ENCODE data around the gene UGCG. TPM values are rescaled to one million over a fixed set of nuclear protein-coding genes. Genes with fewer than 3 reads are reported as not detected.
"Not testable (repeated sequence)": the region's sequence is repeated elsewhere in the genome, so short reads cannot be mapped to it uniquely, and the experiment has no call there.

The UGCG gene
- total RNA-seq, 1 donor from 2014 or later, result 48.1 TPM

DNA sequence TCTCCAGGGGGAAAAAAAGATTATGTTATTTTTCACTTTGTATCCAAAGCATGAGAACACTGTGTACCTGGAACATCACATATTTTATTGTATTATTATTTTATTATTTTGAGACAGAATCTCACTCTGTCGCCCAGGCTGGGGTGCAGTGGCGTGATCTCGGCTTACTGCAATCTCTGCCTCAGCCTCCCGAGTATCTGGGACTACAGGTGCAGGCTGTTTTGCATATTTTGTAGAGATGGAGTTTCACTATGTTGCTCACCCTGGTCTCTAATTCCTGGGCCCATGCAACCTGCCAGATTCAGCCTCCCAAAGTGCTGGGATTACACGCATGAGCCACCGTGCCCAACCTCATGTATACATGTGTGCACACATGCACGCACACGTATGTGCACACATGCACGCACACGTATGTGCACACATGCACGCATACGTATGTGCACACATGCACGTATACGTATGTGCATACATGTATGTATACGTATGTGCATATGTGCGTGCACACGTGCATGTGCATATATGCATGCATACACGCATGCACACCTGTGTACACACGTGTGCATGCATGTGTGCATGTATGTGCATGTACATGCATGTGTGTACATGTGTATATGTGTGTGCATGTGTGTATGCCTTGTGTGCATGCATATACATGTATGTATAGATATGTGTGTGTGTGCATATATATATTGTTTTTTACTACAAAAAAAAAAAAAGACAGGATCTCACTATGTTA is 9.5 kb upstream of the UGCG start:
- H3K9me3 Mint-ChIP-seq, result no peaks in the 10 kb centered on the region

DNA sequence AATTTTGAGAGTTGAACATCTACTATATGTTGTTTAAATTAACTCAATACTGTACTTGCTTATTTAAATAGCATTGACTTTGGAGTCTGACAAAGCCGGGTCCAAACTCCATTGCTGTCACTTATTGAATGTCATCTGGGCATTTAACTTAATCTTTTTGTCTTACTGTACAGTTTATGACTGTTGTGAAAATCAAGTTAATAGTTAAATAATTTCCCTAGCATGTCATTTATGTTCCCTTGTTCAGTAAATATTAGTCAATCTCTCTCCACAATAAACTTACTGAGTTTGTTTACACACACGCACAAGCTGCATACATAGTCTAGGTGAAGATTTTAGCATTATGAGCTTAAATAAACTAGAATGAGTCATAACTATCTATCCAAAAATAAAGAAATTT is 6.3 kb upstream of the UGCG start:
- H3K27me3 ChIP-seq, result no peaks in the 10 kb centered on the region
- H3K9me3 ChIP-seq (ENCODE audit: low read depth), result no peaks in the 10 kb centered on the region
- H3K79me2 ChIP-seq (ENCODE audit: low read depth), result no peaks in the 10 kb centered on the region
- no peaks in the 10 kb centered on the region for H3K36me3 ChIP-seq
- H3K27ac Mint-ChIP-seq, result no peak overlapping the region
- no peak overlapping the region for H2AFZ ChIP-seq (replicated peaks)
- no peak overlapping the region for H3K4me2 ChIP-seq
- H3K4me3 ChIP-seq, result no peak overlapping the region
- no peaks in the 10 kb centered on the region for H3K9me3 Mint-ChIP-seq
- no peak overlapping the region for H3K4me3 Mint-ChIP-seq
- no peaks in the 10 kb centered on the region for H3K36me3 Mint-ChIP-seq
- no peak overlapping the region for H3K9ac ChIP-seq
- no peaks in the 10 kb centered on the region for H3K27me3 Mint-ChIP-seq (ENCODE audit: insufficient read depth, low read depth)
- DNase-seq (ENCODE audit: low spot score), result no peak
- H3K27ac ChIP-seq, result no peak overlapping the region
- no peak for TF ChIP-seq EZH2 (IDR thresholded peaks at IDR 0.05)
- TF ChIP-seq, protein P1, sequence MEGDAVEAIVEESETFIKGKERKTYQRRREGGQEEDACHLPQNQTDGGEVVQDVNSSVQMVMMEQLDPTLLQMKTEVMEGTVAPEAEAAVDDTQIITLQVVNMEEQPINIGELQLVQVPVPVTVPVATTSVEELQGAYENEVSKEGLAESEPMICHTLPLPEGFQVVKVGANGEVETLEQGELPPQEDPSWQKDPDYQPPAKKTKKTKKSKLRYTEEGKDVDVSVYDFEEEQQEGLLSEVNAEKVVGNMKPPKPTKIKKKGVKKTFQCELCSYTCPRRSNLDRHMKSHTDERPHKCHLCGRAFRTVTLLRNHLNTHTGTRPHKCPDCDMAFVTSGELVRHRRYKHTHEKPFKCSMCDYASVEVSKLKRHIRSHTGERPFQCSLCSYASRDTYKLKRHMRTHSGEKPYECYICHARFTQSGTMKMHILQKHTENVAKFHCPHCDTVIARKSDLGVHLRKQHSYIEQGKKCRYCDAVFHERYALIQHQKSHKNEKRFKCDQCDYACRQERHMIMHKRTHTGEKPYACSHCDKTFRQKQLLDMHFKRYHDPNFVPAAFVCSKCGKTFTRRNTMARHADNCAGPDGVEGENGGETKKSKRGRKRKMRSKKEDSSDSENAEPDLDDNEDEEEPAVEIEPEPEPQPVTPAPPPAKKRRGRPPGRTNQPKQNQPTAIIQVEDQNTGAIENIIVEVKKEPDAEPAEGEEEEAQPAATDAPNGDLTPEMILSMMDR (IDR thresholded peaks at IDR 0.05), result no peak
- no peak for TF ChIP-seq EZH2phosphoT487 (IDR thresholded peaks at IDR 0.05)
- H3K4me1 ChIP-seq, result no peaks in the 10 kb centered on the region
- H3K4me1 Mint-ChIP-seq, result no peaks in the 10 kb centered on the region
- no peaks in the 10 kb centered on the region for H4K20me1 ChIP-seq (ENCODE audit: low read depth)
- peaks cover 11% of the 10 kb centered on the region for H3F3A ChIP-seq (ENCODE audit: low read depth)

More for the DNA sequence above, 9.5 kb upstream of the UGCG start:
- H3K27me3 ChIP-seq, result no peaks in the 10 kb centered on the region
- H2AFZ ChIP-seq (replicated peaks), result no peak overlapping the region
- H3K27ac Mint-ChIP-seq, result no peak overlapping the region
- H3K79me2 ChIP-seq (ENCODE audit: low read depth), result no peaks in the 10 kb centered on the region
- no peak overlapping the region for H3K4me3 ChIP-seq
- no peak overlapping the region for H3K27ac ChIP-seq
- no peaks in the 10 kb centered on the region for H3K36me3 ChIP-seq
- H3K9ac ChIP-seq, result no peak overlapping the region
- no peak overlapping the region for H3K4me2 ChIP-seq
- H3K9me3 ChIP-seq (ENCODE audit: low read depth), result no peaks in the 10 kb centered on the region
- H3K27me3 Mint-ChIP-seq (ENCODE audit: insufficient read depth, low read depth), result peaks cover 3% of the 10 kb centered on the region
- DNase-seq (ENCODE audit: low spot score), result no peak
- H3K4me1 Mint-ChIP-seq, result no peaks in the 10 kb centered on the region
- H4K20me1 ChIP-seq (ENCODE audit: low read depth), result no peaks in the 10 kb centered on the region
- peaks cover 9% of the 10 kb centered on the region for H3F3A ChIP-seq (ENCODE audit: low read depth)
- H3K4me3 Mint-ChIP-seq, result no peak overlapping the region
- TF ChIP-seq EZH2phosphoT487 (IDR thresholded peaks at IDR 0.05) (no peak), EZH2 (IDR thresholded peaks at IDR 0.05) (no peak)
- TF ChIP-seq, protein P1 (IDR thresholded peaks at IDR 0.05), result no peak
- no peaks in the 10 kb centered on the region for H3K4me1 ChIP-seq
- H3K36me3 Mint-ChIP-seq, result no peaks in the 10 kb centered on the region

DNA sequence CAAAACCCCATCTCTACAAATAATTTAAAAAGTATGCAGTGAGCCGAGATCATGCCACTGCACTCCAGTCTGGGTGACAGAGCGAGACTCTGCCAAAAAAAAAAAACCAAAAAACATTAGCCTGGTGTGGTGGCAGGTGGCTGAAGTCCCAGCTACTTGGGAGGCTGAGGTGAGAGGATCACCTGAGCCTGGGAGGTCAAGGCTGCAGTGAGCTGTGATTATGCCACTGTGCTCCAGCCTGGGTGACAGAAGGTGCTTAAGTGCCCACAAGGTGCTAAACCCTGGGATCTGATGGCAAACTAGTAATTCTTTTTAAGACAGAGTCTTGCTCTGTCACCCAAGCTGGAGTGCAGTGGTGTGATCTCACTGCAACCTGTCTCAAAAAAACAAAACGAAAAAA is 5.7 kb upstream of the UGCG start:
- not testable (repeated sequence) for H3K9me3 Mint-ChIP-seq; H3K4me2 ChIP-seq; H3K27me3 ChIP-seq; H3K79me2 ChIP-seq (ENCODE audit: low read depth); H2AFZ ChIP-seq (replicated peaks); H3K4me1 ChIP-seq; H3K27ac ChIP-seq; H4K20me1 ChIP-seq (ENCODE audit: low read depth); H3K4me1 Mint-ChIP-seq; H3K27ac Mint-ChIP-seq; H3K9me3 ChIP-seq (ENCODE audit: low read depth); H3K9ac ChIP-seq; H3K36me3 Mint-ChIP-seq; DNase-seq (ENCODE audit: low spot score); H3K27me3 Mint-ChIP-seq (ENCODE audit: insufficient read depth, low read depth); H3K4me3 Mint-ChIP-seq; H3K4me3 ChIP-seq; H3K36me3 ChIP-seq
- H3F3A ChIP-seq (ENCODE audit: low read depth), result peaks cover 16% of the 10 kb centered on the region

DNA sequence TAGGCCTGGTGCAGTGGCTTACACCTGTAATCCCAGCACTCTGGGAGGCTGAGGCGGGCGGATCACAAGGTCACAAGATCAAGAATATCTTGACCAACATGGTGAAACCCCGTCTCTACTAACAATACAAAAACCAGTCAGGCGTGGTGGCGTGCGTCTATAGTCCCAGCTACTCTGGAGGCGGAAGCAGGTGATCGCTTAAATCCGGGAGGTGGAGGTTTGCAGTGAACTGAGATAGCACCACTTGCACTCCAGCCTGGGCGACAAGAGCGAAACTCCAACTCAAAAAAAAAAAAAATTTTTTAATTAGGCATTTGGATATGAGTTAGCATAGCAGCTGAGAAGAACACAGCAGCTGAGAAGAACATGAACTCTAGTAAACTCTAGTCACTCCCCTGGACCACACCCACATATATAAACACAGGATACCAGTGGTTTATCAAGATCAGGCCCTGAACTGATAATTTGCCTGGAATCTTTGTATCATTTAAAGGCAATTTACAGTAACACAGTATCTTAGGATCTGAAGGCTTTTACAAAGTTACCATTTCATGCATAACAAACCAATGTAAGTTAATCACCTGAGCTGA is 4.6 kb upstream of the UGCG start:
- Mint-ChIP-seq H3K9me3 (no peaks in the 10 kb centered on the region), H3K4me1 (peaks cover 3% of the 10 kb centered on the region), H3K36me3 (no peaks in the 10 kb centered on the region), H3K27me3 (ENCODE audit: insufficient read depth, low read depth) (no peaks in the 10 kb centered on the region), H3K27ac (no peak overlapping the region), H3K4me3 (no peak overlapping the region)
- TF ChIP-seq EZH2phosphoT487 (IDR thresholded peaks at IDR 0.05) (no peak), EZH2 (IDR thresholded peaks at IDR 0.05) (no peak)
- TF ChIP-seq, protein P1 (IDR thresholded peaks at IDR 0.05), result no peak
- H4K20me1 ChIP-seq (ENCODE audit: low read depth), result no peaks in the 10 kb centered on the region
- no peaks in the 10 kb centered on the region for H3K9me3 ChIP-seq (ENCODE audit: low read depth)
- no peaks in the 10 kb centered on the region for H3K27me3 ChIP-seq
- no peak overlapping the region for H3K27ac ChIP-seq
- no peaks in the 10 kb centered on the region for H3K36me3 ChIP-seq
- peaks cover 6% of the 10 kb centered on the region for H3K4me1 ChIP-seq
- no peak overlapping the region for H3K4me2 ChIP-seq
- no peaks in the 10 kb centered on the region for H3K79me2 ChIP-seq (ENCODE audit: low read depth)
- H2AFZ ChIP-seq (replicated peaks), result no peak overlapping the region
- H3K9ac ChIP-seq, result no peak overlapping the region
- H3K4me3 ChIP-seq, result no peak overlapping the region
- H3F3A ChIP-seq (ENCODE audit: low read depth), result peaks cover 24% of the 10 kb centered on the region
- no peak for DNase-seq (ENCODE audit: low spot score)

Measured in neural progenitor cell (in vitro differentiated cells).